ENCODE data around the gene PRPH.

The PRPH gene

GRCh38 chr12:49345825-49346658, 51.1 kb downstream of the PRPH start:
- no peak for DNase-seq (ENCODE audit: low spot score)

- DNase-seq (ENCODE audit: low spot score), result no peak
These were observed 51.8 kb downstream of the PRPH start, which contains the start of gene DNAJC22 for GRCh38 chr12:49346659-49347310. Gene DNAJC22, plus strand, starts transcription at chr12:49346888. Its CDS starts 1,985 bp downstream, at chr12:49348873.

- DNase-seq (ENCODE audit: low spot score), result peak; percentile 93
These were observed 52.6 kb downstream of the PRPH start for GRCh38 chr12:49347311-49348193.

All from germinal center (tissue), 1 donor.